NCI-H2029 treated with DMSO at 0.1 percent for 48 hours (cell line): Measurements from ENCODE around the gene PRELID2.
"Not testable (repeated sequence)": the region's sequence is repeated elsewhere in the genome, so short reads cannot be mapped to it uniquely, and the experiment has no call there.

Experiments used
- DNase-seq: peaks from one replicate; lab custom pipeline; 2025; lab: John Stamatoyannopoulos, UW

Gene PRELID2

GRCh38 chr5:145743396-145744061, 91.6 kb downstream of the PRELID2 start:
- no peak for DNase-seq

- DNase-seq, result no peak
Observed at GRCh38 chr5:145739843-145740242, 95.3 kb downstream of the PRELID2 start.

- no peak for DNase-seq
Observed at GRCh38 chr5:145738227-145738626, 96.9 kb downstream of the PRELID2 start.

DNA sequence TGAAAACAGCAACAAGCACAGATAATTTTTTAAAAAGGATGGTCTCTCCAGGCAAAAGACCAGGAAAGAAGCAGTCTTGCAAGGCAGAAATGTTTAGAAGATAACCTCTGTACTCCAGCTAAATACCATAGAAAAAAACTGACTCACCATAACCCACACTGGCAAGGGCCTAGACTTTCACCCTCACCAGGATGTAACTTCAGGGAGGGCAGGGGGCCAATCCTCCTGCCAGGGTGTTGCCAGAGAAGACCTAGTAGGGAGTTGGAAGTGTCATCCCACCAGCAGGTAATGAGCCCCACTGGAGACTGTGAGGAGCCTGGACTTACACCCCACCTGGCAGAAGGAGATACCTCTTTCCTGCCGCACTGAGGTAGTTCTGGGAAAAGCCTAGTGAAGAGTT, 97.6 kb downstream of the PRELID2 start:
- DNase-seq, result no peak

DNA sequence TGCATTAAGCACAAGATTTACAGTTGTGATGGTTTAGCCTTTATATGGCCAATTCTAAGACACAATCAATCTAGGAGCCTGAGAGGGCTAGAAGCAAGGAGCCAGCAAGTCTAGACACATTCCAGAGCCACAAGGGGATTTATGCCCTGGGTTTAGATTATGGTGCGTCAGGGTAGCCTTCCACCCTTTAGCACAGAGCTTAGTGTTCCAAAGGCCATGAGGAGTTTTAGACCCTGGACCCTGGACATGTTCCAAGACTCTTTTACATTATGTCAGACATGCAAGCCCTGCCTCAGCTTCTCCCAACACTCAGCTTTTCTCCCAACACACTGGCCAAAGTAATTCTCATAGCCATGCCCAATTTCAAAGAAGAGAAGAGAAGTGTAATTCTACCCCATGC, 105.2 kb downstream of the PRELID2 start:
- not testable (repeated sequence) for DNase-seq

DNA sequence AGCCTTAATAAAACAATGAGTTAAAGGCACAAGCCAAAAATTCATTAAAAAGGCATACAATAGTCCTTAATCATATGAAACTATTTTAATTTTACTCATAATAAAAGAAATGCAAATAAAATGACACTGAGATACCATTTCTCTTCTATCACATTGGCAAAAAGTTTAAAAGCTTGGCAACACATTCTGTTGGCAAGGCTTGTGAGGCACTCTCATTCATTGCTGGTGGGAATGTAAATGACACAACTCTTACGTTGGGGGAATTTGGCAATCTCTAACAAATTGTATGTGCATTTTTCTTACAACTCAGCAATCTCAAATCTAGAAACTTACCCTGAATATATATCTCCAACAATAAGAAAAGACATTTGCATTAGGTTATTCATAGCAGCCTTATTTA, 111.6 kb downstream of the PRELID2 start:
- DNase-seq, result no peak

DNA sequence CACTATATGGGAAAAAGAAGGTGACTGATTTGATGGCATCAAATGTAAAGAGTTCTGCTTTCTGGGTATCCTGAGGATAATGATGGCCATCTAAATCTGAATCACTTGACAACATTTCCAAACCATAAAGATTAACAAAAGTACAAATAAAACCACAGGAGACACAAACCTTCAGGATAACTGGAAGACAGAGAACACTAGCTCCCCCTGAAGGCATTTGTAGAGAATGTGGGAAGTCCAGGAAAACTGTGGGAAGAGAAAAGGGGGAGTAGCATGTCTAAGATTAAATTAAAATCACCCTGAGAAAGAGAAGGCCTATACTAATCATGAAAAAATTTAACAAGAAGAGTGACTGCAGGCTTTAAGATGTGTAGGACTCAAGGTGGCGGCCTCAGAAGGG, 116.2 kb downstream of the PRELID2 start:
- DNase-seq, result no peak

- no peak for DNase-seq
Observed at GRCh38 chr5:145715412-145715811, 119.7 kb downstream of the PRELID2 start.

DNA sequence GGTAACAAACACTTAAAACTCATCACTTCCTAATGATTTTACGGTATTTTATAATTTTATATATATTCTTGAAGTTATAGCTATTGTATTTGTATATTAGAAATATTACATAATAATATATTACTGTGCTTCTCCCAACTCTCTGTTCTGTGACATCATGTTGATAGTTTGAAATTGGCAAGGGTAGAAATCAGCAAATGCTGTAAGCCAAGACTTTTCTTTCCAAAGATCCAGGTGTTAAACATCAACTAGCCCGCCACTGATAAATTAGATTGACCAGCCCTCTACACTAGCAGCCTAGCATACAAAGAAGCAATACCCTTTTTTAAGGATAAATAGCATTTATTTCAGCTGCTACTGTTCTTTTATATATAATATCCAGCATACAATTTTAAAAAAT, 122.9 kb downstream of the PRELID2 start:
- DNase-seq, result no peak

- DNase-seq, result no peak
Observed at GRCh38 chr5:145711417-145711816, 123.7 kb downstream of the PRELID2 start.
